Lower leg skin (tissue), 4 donors: ENCODE data around the gene COL15A1. TPM values are rescaled to one million over a fixed set of nuclear protein-coding genes. Genes with fewer than 3 reads are reported as not detected.
"Not testable (repeated sequence)": the region's sequence is repeated elsewhere in the genome, so short reads cannot be mapped to it uniquely, and the experiment has no call there.

Source experiments
- DNase-seq, 2 donors: peaks; one replicate each; pipeline ENCODE4 v3.0.0-alpha.2; 2019; ENCODE audit warnings: low spot score in 2 of 2
- H3K4me3 ChIP-seq: fragments of 200-600 bp; sonication (generic); 2 replicates; pipeline ENCODE4 v1.5.1; 2017; ENCODE audit warnings: mild to moderate bottlenecking, low read depth; ENCODE audit not compliant: poor library complexity, severe bottlenecking
- CTCF ChIP-seq, 3 donors: fragments of 450-650 bp; IDR thresholded peaks; one replicate each; pipeline ENCODE4 v1.5.1; 2016; ENCODE audit warnings: antibody characterized with exemption in 3 of 3, mild to moderate bottlenecking in 3 of 3, moderate library complexity in 2 of 3
- POLR2A ChIP-seq, 2 donors: fragments of 450-650 bp; IDR thresholded peaks; one replicate each; pipeline ENCODE4 v1.6.1; 2016 to 2017; ENCODE audit warnings: antibody characterized with exemption in 2 of 2, mild to moderate bottlenecking in 1 of 2, moderate library complexity in 1 of 2
- WGBS, 2 donors: methylation state at CpG; one replicate each; pipeline ENCODE4 v1.1.5; 2018; 5-methylcytosine and 5-hydroxymethylcytosine counted together
- intact Hi-C: fragments of 100-400 bp; cut with DNase I; formaldehyde crosslinking; loops from one replicate; pipeline ENCODE4 v1.15.0; 2023; ENCODE audit warnings: low total_unique reads
- total RNA-seq, 4 donors: library from RNA; depleted of rRNA; stranded (reverse); fragments of >200 nt; gene quantifications; one replicate each; pipeline ENCODE4 v1.1.0, GENCODE V29; 2016

Gene COL15A1
- total RNA-seq, 4 donors from 2014 or later, result 2.3 to 14.1 (median 8.3) TPM

GRCh38 chr9:98900244-98900643, 43.5 kb upstream of the COL15A1 start:
- intact Hi-C loops, result no loop called here
- WGBS, 2 donors, result 86 to 92% methylated on average over 5 of the region's 5 CpGs
- H3K4me3 ChIP-seq, result no peak overlapping the region
- TF ChIP-seq CTCF (IDR thresholded peaks at IDR 0.05), result no peak
- TF ChIP-seq POLR2A (IDR thresholded peaks at IDR 0.05), result no peak
- DNase-seq, result peak in 1 of 2 donors; percentile 32

DNA sequence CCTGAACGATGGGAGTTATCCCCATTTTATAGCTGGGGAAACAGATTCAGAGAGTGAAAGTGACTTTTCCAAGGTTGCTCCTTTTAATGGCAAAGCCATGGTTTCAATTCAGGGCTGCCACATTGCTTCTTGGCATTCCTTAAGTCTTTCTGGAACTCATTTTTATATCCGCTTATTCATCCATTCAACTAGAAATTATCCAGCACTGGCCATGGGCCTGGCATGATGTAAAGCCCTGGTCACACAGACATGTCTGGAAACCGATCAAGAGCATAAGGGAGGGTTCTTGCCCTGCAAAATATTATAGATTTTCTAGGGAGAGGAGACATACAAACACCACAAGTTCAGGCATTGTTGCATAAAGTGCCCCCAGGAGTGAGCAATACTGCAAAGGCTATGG, 43.0 kb upstream of the COL15A1 start:
- no peak overlapping the region for H3K4me3 ChIP-seq
- 53 to 66% methylated on average over 3 of the region's 3 CpGs for WGBS, 2 donors
- TF ChIP-seq CTCF (IDR thresholded peaks at IDR 0.05) (no peak), POLR2A (IDR thresholded peaks at IDR 0.05) (no peak)
- intact Hi-C loops, result no loop called here
- DNase-seq, result peak in 1 of 2 donors; percentile 23

DNA sequence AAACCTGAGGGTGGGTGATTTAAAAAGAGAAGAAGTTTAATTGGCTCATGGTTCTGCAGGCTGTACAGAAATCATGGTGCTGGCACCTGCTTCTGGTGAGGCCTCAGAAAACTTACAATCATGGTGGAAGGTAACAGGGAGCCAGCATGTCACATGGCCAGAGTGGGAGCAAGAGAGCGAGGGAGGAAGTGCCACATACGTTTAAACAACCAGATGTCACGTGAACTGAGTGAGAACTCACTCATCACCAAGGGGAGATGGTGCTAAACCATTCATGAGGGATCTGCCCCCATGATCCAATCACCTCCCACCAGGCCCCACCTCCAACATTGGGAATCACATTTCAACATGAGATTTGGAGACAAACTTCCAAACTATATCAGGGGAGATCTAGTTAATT, 41.9 kb upstream of the COL15A1 start:
- intact Hi-C loops, H3K4me3 ChIP-seq: not testable (repeated sequence)
- peak in 1 of 2 donors; percentile 21 for DNase-seq
- WGBS, 2 donors, result 82 to 93% methylated on average over 3 of the region's 3 CpGs

DNA sequence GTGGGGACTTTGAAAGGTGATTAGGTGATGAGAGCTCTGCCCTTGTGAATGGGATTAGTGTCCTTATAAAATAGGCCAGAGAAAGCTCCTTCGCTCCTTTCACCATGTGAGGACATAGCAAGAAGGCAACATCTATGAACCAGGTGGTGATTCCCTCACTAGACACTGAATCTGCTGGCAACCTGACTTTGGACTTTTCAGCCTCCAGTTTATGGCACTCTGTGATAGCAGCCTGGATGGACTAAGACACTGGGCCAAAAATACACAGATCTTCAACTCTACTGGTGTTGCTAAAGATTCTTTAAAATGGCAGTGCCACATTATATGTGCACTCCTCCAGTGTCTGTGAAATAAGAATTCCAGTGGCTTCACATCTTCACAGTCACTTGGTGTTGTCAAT, 41.2 kb upstream of the COL15A1 start:
- TF ChIP-seq POLR2A (IDR thresholded peaks at IDR 0.05) (no peak), CTCF (IDR thresholded peaks at IDR 0.05) (no peak)
- DNase-seq, result peak in 1 of 2 donors; percentile 28
- WGBS, 2 donors, result 96 to 100% methylated on average over 1 of the region's 1 CpG
- intact Hi-C loops, result no loop called here
- H3K4me3 ChIP-seq, result no peak overlapping the region

DNA sequence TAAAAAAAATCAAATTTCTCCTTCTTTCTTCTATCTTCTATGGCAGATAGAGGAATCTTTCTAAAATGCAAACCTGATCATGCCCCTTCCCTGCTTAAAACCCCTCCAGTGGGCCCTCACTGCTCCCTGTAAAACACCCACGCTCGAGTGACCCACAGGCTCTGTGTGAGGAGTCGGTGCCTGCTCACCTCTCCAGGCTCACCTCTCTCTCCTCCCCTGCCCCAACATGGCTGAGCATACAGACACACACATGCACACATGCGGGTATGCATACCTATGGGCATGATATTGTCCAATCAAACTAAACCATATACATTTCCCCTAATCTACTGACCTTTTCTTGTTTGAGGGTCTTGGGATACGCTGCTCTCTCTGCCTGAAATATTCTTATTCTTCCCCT, 40.8 kb upstream of the COL15A1 start:
- DNase-seq, result peak in 1 of 2 donors; percentile 59
- no peak for TF ChIP-seq CTCF (IDR thresholded peaks at IDR 0.05)
- no peak for TF ChIP-seq POLR2A (IDR thresholded peaks at IDR 0.05)
- intact Hi-C loops, result no loop called here
- 78 to 80% methylated on average over 5 of the region's 5 CpGs for WGBS, 2 donors
- H3K4me3 ChIP-seq, result no peak overlapping the region

- no peak for DNase-seq
- H3K4me3 ChIP-seq, result no peak overlapping the region
- WGBS, 2 donors, result 82 to 87% methylated on average over 8 of the region's 8 CpGs
- TF ChIP-seq CTCF (IDR thresholded peaks at IDR 0.05) (no peak), POLR2A (IDR thresholded peaks at IDR 0.05) (no peak)
- intact Hi-C loops, result no loop called here
Observed at GRCh38 chr9:98903961-98904411, 39.7 kb upstream of the COL15A1 start.
